ENCODE results near the gene WDR43.

DNA sequence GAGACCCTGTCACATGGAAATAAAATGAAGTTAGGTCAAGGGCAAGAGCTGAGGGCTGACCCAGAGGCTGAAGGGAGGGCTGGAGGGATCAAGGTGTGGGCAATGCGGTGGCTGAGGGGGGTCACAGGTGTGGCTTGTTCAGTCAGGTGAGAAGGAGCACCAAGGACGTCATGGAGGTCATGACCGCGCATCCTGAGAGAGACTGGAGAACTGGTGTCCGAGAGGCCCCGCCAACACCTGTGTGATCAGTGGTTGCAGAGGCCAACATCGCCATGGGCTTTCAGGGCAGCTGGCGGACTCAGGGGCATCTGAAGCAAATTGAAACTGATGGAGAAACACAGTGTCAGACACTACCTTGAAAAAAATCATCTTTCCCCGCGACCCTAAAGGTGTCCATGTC lies 99.6 kb downstream of the WDR43 start:
- TF ChIP-seq EZH2 (IDR thresholded peaks at IDR 0.05): no peak
- no peak for TF ChIP-seq POLR2AphosphoS5 (IDR thresholded peaks at IDR 0.05; ENCODE audit: borderline replicate concordance, low read depth, low read length)
